Endometrial microvascular endothelial cells (primary cell): Measurements from ENCODE around the gene MZT1. TPM values are rescaled to one million over a fixed set of nuclear protein-coding genes. Genes with fewer than 3 reads are reported as not detected.

Experiments used
- in situ Hi-C: cut with HindIII; loops from 2 replicates; pipeline ENCODE4 v1.10.0; 2017; ENCODE audit warnings: low sequenced_read_pairs, low pct_unique_long_range_greater_than_20kb; ENCODE audit errors: inconsistent ontology term
- total RNA-seq: library from RNA; depleted of rRNA; stranded (reverse); fragments of >200 nt; gene quantifications from one replicate; pipeline ENCODE4 v1.2.3, GENCODE V29; 2015; ENCODE audit errors: inconsistent ontology term

MZT1 gene
- total RNA-seq, 1 donor from 2014 or later: 24.7 TPM

DNA sequence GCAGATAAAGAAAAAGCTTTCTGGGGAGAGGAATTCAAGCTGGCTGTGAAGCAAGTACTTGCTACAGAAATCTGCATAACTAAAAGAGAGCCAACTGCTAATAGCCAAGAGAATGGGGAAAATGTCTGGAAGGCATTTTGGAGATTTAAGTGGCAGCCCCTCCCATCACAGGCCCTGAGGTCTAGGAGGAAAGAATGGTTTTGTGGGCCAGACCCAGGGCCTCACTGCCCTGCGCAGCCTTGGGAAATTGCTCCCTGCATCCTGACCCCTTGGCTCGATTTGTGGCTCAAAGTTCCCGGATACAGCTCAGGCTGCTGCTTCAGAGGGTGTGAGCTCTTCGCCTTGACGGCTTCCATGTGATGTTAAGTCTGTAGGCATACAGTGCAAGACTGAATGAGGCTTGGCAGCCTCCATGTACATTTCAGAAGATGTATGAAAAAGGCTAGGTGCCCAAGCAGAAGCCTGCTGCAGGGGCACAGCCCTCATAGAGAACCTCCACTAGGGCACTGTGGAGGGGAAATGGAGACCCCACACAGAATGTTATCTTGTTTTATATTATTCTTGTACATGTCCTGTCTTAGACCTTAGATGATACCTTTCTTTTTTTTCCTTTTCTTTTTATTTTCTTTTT lies 34.4 kb downstream of the MZT1 start:
- in situ Hi-C loops: no loop called here

DNA sequence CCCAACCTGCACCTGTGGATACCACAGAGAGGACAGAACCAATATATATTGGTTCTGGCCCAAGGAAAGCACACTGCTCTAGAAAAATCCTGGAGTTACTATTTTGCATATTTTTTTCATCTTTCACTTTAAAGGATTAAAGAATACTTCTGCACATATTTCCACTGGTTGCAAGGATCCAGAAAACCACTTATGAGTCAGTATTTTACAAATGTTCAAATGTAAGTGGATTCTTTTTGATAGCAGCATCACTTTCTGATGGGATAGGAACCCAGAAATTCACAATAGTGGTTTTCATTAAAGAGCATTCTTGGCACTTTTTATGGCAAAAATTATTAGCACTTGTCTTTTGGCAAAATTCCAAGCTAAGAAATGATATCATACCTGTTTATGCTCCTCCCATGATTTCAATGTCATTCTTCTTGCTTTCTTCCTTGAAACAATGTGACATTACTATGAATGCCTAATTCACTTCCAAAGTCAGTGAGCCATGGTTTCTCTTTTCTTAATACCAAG lies 38.2 kb downstream of the MZT1 start:
- in situ Hi-C loops: no loop called here

DNA sequence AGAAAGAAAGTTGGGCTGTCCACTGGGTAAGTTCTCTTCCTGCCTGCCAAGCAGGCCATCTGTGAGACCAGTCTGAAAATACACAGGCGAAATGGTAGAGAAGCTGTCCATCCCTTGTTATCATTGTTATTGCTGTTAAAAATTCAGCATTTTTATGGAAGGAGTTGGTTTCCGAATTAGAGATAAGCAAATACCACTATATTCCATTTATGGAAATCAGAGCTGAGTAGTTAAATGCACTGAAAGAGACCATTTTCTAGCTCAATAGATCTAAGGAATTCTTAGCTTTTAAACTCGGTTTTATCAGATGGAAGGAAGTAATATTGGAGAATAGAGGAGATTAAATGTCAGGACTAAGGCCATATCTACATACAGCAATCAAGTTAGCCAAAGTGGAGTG lies 40.7 kb downstream of the MZT1 start:
- in situ Hi-C loops: no loop called here

DNA sequence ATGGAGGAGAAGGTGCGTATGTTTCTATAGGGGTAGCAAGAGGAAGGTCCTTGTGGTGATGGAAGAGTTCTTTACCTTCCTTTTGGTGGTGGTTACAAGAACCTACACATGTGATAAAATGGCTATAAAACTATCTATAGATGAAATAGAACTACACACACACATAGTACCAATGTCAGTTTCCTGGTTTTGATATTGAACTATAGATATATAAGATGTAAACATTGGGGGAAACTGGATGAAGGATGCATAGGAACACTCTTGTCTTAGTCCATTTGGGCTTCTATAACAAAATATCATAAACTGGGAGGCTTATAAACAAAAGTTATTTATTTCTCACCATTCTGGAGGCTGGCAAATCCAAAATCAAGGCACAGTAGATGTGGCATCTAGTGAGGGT lies 47.1 kb downstream of the MZT1 start:
- in situ Hi-C loops: no loop called here

DNA sequence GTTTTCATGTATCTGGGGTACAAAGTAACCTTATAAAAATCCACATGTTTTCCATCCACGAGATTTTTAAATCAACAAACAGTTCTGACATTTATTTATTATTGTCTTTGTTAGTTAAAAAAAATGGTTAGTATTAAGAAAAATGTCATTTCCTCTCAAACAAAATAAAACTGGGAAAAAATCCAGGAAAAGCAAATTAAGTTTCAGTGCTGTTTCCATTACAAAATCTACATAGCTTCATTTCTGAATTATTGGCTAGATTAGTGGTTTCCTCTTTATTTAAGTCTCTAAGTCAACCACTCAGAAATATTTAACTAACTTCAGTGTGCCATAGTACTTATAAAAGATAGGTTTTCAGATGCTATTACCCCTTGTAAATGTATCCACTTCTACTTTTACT lies 49.1 kb downstream of the MZT1 start:
- in situ Hi-C loops: no loop called here

DNA sequence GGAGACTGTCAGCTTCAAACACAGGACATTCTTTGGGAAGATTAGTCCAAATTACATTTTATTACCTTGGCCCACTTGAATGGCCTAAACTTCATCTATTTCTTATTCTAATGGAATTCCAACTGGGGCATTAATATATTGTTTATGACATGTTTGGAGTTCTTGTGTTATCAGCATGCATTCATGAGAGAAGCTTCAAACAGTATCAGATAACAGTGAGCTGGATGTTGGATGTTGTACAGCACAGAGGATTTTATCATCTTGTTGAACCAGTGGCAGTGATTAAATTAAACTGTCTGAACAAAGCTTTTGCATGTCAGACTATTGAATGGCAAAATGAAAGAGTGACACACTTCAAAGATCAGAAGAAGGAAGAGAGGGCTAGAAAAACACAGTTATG lies 50.0 kb downstream of the MZT1 start:
- in situ Hi-C loops: no loop called here

DNA sequence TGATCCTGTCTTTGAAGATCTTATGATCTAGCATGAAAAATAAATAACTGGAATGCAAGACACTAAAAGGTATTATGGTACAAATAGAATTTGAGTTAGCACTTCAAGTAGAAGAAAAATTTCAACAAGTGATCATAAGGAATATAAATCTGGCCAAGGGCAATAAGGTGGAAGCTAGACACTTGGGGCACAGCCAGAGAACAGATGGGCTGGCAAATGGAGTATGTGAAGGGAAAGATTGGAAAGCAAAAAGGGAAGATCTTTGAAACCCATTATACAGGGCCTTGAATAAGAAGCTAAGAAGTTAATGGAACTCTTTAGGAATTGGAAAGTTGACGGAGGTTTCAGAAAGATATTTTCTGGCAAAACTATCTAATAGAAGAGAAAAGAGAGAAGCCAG lies 61.0 kb downstream of the MZT1 start:
- in situ Hi-C loops: no loop called here

DNA sequence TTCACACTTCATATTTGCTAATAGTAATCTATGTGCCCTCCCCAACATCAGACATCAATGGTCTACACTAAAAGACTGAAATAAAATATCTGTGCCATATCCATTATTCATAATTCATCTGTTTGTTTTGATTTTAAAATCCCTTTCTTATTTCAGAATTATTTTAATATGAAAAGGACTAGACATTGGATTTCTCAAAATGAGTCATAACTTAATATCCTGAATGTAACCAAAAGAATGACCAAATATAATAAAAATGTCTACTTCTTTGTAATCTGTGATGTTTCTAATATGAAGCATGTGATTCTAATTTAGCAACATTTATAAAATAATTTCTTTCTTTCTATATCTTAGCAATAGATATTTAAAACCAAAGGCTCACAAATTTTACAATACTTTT lies 64.9 kb downstream of the MZT1 start:
- in situ Hi-C loops: no loop called here

Other genes with a start within 250 kb of the MZT1 start
- 26.3 TPM for gene BORA, start 294 bp upstream of the MZT1 start, total RNA-seq
- 26.9 TPM for gene DIS3, start 54.3 kb upstream of the MZT1 start, total RNA-seq
- 7.0 TPM for gene PIBF1, start 54.5 kb upstream of the MZT1 start, total RNA-seq